HEK293 (cell line): Measurements from ENCODE around the gene TMEM220.

Source experiments
- CTCF ChIA-PET: fragments of 350-600 bp; formaldehyde crosslinking; extraction: SDS; loops from one replicate; lab custom pipeline; 2021; ENCODE audit warnings: antibody characterized with exemption; lab: Yijun Ruan, JAX
- POLR2A ChIA-PET: fragments of 300-600 bp; formaldehyde crosslinking; extraction: SDS; loops from one replicate; lab custom pipeline; 2020; ENCODE audit warnings: antibody characterized with exemption, inconsistent platforms; lab: Yijun Ruan, JAX
- H3K27ac ChIP-seq: fragments of 200-500 bp; sonication (Bioruptor generic); 2 replicates; pipeline ENCODE4 v1.5.1; 2014; ENCODE audit warnings: low read depth, low read length, control low read depth, inconsistent platforms; ENCODE audit errors: extremely low read depth
- H3K36me3 ChIP-seq, 2 experiments: fragments of 200-500 bp in 1 of 2; sonication (Bioruptor generic) in 1 of 2; 1 replicate in 1 of 2; 2 replicates in 1 of 2; pipeline ENCODE4 v1.5.1; 2014 to 2017; ENCODE audit warnings: inconsistent platforms in 2 of 2, low read length in 2 of 2; ENCODE audit not compliant: control insufficient read depth in 2 of 2, insufficient read depth in 1 of 2
- H3K4me1 ChIP-seq: fragments of 200-500 bp; sonication (Bioruptor generic); 2 replicates; pipeline ENCODE4 v1.5.1; 2014; ENCODE audit warnings: mild to moderate bottlenecking, low read length, inconsistent platforms; ENCODE audit not compliant: control insufficient read depth, insufficient read depth
- H3K4me3 ChIP-seq: 2 replicates; pipeline ENCODE4 v1.5.1; 2011; ENCODE audit warnings: low read depth, mild to moderate bottlenecking, control low read depth, low read length, moderate library complexity
- H3K9me3 ChIP-seq: fragments of 200-500 bp; sonication (Bioruptor generic); 2 replicates; pipeline ENCODE4 v1.5.1; 2014; ENCODE audit warnings: low read depth, low read length, inconsistent platforms; ENCODE audit not compliant: control insufficient read depth, insufficient read depth
- BCL6B ChIP-seq: fragments of 450-650 bp; formaldehyde crosslinking; IDR thresholded peaks from 2 replicates; pipeline ENCODE4 v1.5.1; 2017; ENCODE audit warnings: missing biosample characterization, missing genetic modification characterization
- HOXC10 ChIP-seq: sonication (generic); formaldehyde crosslinking; IDR thresholded peaks from 2 replicates; pipeline ENCODE4 v1.8.1; 2023; ENCODE audit warnings: mild to moderate bottlenecking, missing genetic modification reagents
- KLF8 ChIP-seq: fragments of 450-650 bp; formaldehyde crosslinking; IDR thresholded peaks from 2 replicates; pipeline ENCODE4 v1.5.1; 2016; ENCODE audit warnings: missing biosample characterization, missing genetic modification characterization
- OVOL3 ChIP-seq: fragments of 450-650 bp; formaldehyde crosslinking; IDR thresholded peaks from 2 replicates; pipeline ENCODE4 v1.5.1; 2016; ENCODE audit warnings: missing biosample characterization, missing genetic modification characterization
- SALL2 ChIP-seq: fragments of 450-650 bp; formaldehyde crosslinking; IDR thresholded peaks from 2 replicates; pipeline ENCODE4 v1.5.0; 2017; ENCODE audit warnings: missing biosample characterization, mild to moderate bottlenecking, missing genetic modification characterization, borderline replicate concordance
- ZBTB1 ChIP-seq: fragments of 450-650 bp; formaldehyde crosslinking; IDR thresholded peaks from 2 replicates; pipeline ENCODE4 v1.5.1; 2016; ENCODE audit warnings: missing biosample characterization, missing genetic modification characterization
- ZBTB17 ChIP-seq: fragments of 450-650 bp; formaldehyde crosslinking; IDR thresholded peaks from 2 replicates; pipeline ENCODE4 v1.5.1; 2016; ENCODE audit warnings: missing biosample characterization, missing genetic modification characterization
- ZBTB6 ChIP-seq: fragments of 450-650 bp; formaldehyde crosslinking; IDR thresholded peaks from 2 replicates; pipeline ENCODE4 v1.5.1; 2017; ENCODE audit warnings: missing biosample characterization, missing genetic modification characterization
- ZBTB8A ChIP-seq: fragments of 450-650 bp; formaldehyde crosslinking; IDR thresholded peaks from 2 replicates; pipeline ENCODE4 v1.5.1; 2016; ENCODE audit warnings: missing biosample characterization, missing genetic modification characterization
- ZFHX2 ChIP-seq: fragments of 450-650 bp; formaldehyde crosslinking; conservative IDR thresholded peaks from 2 replicates; pipeline ENCODE4 v1.5.1; 2016; ENCODE audit warnings: missing biosample characterization, missing genetic modification characterization
- ZNF174 ChIP-seq: fragments of 450-650 bp; formaldehyde crosslinking; IDR thresholded peaks from 2 replicates; pipeline ENCODE4 v1.5.0; 2017; ENCODE audit warnings: missing biosample characterization, mild to moderate bottlenecking, missing genetic modification characterization
- ZNF202 ChIP-seq: fragments of 450-650 bp; formaldehyde crosslinking; IDR thresholded peaks from 2 replicates; pipeline ENCODE4 v1.5.1; 2016; ENCODE audit warnings: missing biosample characterization, missing genetic modification characterization, borderline replicate concordance
- ZNF239 ChIP-seq: fragments of 450-650 bp; formaldehyde crosslinking; IDR thresholded peaks from 2 replicates; pipeline ENCODE4 v1.5.1; 2016; ENCODE audit warnings: missing biosample characterization, missing genetic modification characterization
- ZNF311 ChIP-seq: fragments of 450-650 bp; formaldehyde crosslinking; IDR thresholded peaks from 2 replicates; pipeline ENCODE4 v1.5.1; 2017; ENCODE audit warnings: missing biosample characterization, missing genetic modification characterization, borderline replicate concordance
- ZNF350 ChIP-seq: fragments of 450-650 bp; formaldehyde crosslinking; IDR thresholded peaks from 2 replicates; pipeline ENCODE4 v1.5.0; 2017; ENCODE audit warnings: missing biosample characterization, mild to moderate bottlenecking, missing genetic modification characterization
- ZNF416 ChIP-seq: fragments of 450-650 bp; formaldehyde crosslinking; IDR thresholded peaks from 2 replicates; pipeline ENCODE4 v1.5.1; 2016; ENCODE audit warnings: missing biosample characterization, missing genetic modification characterization
- ZNF518A ChIP-seq: fragments of 450-650 bp; formaldehyde crosslinking; conservative IDR thresholded peaks from 2 replicates; pipeline ENCODE4 v1.5.1; 2016; ENCODE audit warnings: low read depth, missing biosample characterization, missing genetic modification characterization
- ZNF626 ChIP-seq: fragments of 450-650 bp; sonication (Bioruptor Pico); formaldehyde crosslinking; IDR thresholded peaks from 2 replicates; pipeline ENCODE4 v1.5.1; 2018; ENCODE audit warnings: missing biosample characterization, missing genetic modification characterization, inconsistent platforms
- ZNF747 ChIP-seq: fragments of 450-650 bp; formaldehyde crosslinking; IDR thresholded peaks from 2 replicates; pipeline ENCODE4 v1.5.1; 2016; ENCODE audit warnings: missing biosample characterization, missing genetic modification characterization
- ZSCAN30 ChIP-seq: fragments of 450-650 bp; IDR thresholded peaks from 2 replicates; pipeline ENCODE4 v1.5.1; 2018; ENCODE audit warnings: missing biosample characterization, mild to moderate bottlenecking, missing genetic modification characterization, moderate library complexity
- ZSCAN5A ChIP-seq: fragments of 450-650 bp; formaldehyde crosslinking; IDR thresholded peaks from 2 replicates; pipeline ENCODE4 v1.5.1; 2016; ENCODE audit warnings: missing biosample characterization, missing genetic modification characterization

Gene TMEM220

GRCh38 chr17:10750210-10750609 lies 20.4 kb upstream of the TMEM220 start:
- Histone ChIP-seq H3K27ac (no peak overlapping the region), H3K4me1 (no peaks in the 10 kb centered on the region), H3K4me3 (no peak overlapping the region), H3K36me3 (no peaks in the 10 kb centered on the region), H3K9me3 (no peaks in the 10 kb centered on the region)
- TF ChIP-seq ZNF239 (tag by site-specific recombination) (no peak), ZSCAN5A (tag by site-specific recombination) (no peak), HOXC10 (CRISPR knock-in tag) (no peak), KLF8 (no peak)
- CTCF ChIA-PET = interaction anchor here (1.0 to 6.1 kb wide), 3 partner anchors 12 to 1229 kb away, joined by 3 to 62 read pairs (median 49); no protein-coding TSS in a partner anchor
- POLR2A ChIA-PET = no interaction called here

GRCh38 chr17:10748531-10749181 lies 18.8 kb upstream of the TMEM220 start:
- no peaks in the 10 kb centered on the region for H3K36me3 ChIP-seq
- H3K4me3 ChIP-seq = no peak overlapping the region
- H3K4me1 ChIP-seq = peaks cover 4% of the 10 kb centered on the region; the same call in 1 of the 2 replicates
- H3K9me3 ChIP-seq = no peaks in the 10 kb centered on the region
- no peak for TF ChIP-seq ZBTB8A (tag by site-specific recombination)
- TF ChIP-seq SALL2 = no peak
- no peak for TF ChIP-seq ZNF311 (tag by site-specific recombination)
- no peak for TF ChIP-seq ZNF416
- no peak for TF ChIP-seq ZNF747 (tag by site-specific recombination)
- no peak for TF ChIP-seq ZNF174 (tag by site-specific recombination)
- no peak for TF ChIP-seq ZNF350 (tag by site-specific recombination)
- no peak for TF ChIP-seq ZNF202
- no peak for TF ChIP-seq ZNF518A (tag by site-specific recombination)
- TF ChIP-seq ZNF626 (tag by site-specific recombination) = no peak
- no peak for TF ChIP-seq OVOL3 (tag by site-specific recombination)
- TF ChIP-seq BCL6B (tag by site-specific recombination) = no peak
- no peak for TF ChIP-seq ZBTB1 (tag by site-specific recombination)
- no peak for TF ChIP-seq ZFHX2 (tag by site-specific recombination)
- no peak for TF ChIP-seq ZBTB6 (tag by site-specific recombination)
- TF ChIP-seq ZSCAN30 (tag by site-specific recombination) = no peak
- no peak for TF ChIP-seq ZBTB17 (tag by site-specific recombination)
- H3K27ac ChIP-seq = no peak overlapping the region
- POLR2A ChIA-PET = interaction anchor here (0.6 kb wide), 1 partner anchor 925 kb away, joined by 5 read pairs; no protein-coding TSS in a partner anchor
- CTCF ChIA-PET = interaction anchor here (0.7 to 6.1 kb wide), 5 partner anchors 11 to 187 kb away, joined by 3 to 49 read pairs (median 5); no protein-coding TSS in a partner anchor
